Stimulated activated CD8-positive, alpha-beta memory T cell treated with anti-CD3 and anti-CD28 coated beads, Interleukin-7, amount 100 ng/mL, for 1 hour (primary cell): Measurements from ENCODE around the gene SUSD2.
"Not testable (repeated sequence)": the region's sequence is repeated elsewhere in the genome, so short reads cannot be mapped to it uniquely, and the experiment has no call there.

Source experiments
- DNase-seq, 2 donors: peaks; one replicate each; pipeline ENCODE4 v3.0.0-alpha.2; 2020; ENCODE audit warnings: low read depth in 2 of 2

The SUSD2 gene, protein sequence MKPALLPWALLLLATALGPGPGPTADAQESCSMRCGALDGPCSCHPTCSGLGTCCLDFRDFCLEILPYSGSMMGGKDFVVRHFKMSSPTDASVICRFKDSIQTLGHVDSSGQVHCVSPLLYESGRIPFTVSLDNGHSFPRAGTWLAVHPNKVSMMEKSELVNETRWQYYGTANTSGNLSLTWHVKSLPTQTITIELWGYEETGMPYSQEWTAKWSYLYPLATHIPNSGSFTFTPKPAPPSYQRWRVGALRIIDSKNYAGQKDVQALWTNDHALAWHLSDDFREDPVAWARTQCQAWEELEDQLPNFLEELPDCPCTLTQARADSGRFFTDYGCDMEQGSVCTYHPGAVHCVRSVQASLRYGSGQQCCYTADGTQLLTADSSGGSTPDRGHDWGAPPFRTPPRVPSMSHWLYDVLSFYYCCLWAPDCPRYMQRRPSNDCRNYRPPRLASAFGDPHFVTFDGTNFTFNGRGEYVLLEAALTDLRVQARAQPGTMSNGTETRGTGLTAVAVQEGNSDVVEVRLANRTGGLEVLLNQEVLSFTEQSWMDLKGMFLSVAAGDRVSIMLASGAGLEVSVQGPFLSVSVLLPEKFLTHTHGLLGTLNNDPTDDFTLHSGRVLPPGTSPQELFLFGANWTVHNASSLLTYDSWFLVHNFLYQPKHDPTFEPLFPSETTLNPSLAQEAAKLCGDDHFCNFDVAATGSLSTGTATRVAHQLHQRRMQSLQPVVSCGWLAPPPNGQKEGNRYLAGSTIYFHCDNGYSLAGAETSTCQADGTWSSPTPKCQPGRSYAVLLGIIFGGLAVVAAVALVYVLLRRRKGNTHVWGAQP

DNA sequence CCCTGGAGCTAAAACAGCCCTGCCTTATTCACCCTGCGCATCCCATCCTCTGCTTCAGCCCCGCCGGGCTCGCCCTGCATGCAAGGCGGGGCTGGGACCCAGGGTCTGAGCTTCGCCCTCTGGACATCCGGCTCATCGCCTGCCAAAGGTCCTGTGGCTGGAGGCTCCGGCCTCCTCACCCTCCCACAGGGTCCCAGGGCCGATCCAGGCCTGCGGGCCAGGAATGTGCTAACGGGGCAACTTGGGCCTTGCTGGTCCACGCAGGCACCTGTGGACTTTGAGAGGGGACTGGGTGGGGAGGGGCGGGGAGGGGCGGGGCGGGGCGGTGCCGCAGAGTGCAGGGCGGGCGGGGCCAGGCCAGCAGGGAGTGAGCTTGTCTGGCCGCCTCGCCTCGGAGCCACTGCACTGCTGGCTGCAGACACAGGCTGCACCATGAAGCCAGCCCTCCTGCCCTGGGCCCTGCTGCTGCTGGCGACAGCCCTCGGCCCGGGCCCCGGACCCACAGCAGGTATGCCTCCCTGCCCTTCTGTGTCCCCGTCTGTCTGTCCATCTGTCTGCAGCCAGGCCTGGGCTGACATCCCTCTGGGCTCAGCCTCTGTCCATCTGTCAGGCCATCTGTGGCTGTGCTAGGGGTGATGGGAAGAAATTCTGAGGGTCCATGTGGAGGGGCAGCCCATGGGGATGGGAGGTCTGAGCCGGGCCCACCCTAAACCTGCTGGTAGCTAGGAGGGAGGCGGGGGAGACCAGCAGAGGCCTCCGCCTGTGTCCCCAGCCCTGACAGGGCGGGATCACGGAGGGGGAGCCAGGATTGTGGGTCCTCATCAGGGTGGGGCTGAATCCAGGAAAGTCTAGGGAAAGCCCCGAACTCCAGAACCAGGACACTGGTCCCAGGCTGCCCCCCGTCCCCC lies at the start of gene SUSD2:
Gene SUSD2, plus strand, starts transcription at position 400 of the 908 bp plus-strand sequence. Its CDS starts 33 bp downstream, at position 433.
- DNase-seq: no peak

DNA sequence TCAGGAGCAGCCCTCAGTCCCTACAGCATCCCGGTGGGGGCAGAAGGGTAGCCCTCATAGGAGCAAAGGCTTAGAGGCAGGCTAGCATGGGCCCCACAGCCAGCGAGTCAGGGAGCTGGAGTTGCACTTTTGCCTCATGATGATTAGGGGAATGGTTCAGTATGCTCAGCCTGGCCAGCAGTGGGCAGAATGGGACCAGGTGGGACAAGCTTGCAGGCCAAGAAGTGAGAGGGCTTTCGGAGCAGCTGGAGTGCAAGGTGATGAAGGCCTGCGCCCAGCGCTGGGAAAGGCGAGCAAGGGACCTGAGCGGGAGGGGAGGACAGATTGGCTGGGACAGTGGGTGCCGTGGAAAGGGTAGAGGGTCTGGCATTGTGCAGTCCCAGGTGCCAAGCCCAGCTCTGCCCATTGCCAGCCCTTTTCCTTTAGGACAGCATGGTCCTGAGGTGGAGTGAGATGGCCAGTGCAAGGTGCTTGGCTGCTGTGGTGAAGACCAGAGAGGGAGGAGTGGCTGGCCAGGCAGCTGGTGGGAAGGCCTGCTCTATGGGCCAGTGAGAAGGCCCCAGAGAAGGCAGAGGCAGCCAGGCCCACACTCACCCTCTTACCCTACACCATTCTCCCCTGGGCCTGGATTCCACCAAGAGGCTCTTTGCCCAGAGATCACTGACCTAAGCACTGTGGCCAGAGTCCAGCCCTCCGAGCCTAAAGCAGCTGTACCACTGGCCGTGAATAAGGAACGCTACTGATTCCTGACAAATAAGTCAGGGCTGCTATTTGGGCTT lies 47.9 kb upstream of the SUSD2 start:
- DNase-seq: no peak

DNA sequence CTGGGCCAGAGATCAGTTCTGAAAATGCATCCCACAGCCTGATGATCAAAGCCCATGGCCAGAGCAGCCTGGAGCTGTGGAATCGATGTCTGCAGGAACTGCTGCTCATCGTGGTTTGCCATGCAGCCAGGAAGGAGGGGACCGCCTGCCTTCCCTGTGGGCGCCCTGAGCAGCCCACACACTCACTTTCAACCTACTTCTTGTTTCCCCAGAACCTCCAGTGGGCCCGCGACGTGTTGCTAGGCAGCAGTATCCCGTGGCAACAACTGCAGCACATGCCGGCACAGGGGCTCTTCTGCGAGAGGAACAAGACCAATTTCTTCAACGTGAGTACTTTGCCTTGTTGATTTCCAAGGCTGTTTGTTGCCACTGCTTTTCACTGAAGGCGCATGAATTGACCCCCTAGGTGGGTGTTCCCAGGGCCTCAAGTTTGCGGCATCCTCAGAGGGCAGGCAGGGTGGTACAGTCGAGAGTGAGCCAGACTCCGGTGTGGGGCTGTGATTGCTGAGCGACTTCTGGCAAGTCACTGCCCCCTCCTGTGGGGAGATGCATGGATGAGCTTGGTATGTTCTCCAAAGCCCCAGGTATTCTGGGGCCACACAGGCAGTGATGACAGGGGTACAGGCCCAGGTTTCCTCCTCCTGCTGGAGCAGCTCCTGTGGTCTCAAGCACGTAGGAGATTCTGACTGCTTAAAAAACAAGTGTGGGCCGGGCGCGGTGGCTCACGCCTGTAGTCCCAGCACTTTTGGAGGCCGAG lies 47.0 kb upstream of the SUSD2 start:
- peak; percentile 66 to 72 for DNase-seq

DNA sequence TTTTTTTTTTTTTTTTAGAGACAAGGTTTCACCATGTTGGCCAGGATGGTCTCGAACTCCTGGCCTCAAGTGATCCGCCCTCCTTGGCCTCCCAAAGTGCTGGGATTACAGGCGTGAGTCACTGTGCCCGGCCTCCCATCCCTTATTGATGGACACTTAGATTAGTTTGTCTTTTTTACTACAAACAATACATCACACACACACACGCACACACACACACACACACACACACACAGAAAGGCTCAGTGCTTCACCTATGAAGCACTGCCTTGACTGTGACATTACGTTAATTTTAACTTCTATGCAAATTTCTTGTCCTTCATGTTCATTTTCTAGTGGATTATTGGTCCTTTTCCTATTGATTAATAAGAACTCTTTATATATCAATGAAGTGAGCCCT lies 44.8 kb upstream of the SUSD2 start:
- DNase-seq: not testable (repeated sequence)

DNA sequence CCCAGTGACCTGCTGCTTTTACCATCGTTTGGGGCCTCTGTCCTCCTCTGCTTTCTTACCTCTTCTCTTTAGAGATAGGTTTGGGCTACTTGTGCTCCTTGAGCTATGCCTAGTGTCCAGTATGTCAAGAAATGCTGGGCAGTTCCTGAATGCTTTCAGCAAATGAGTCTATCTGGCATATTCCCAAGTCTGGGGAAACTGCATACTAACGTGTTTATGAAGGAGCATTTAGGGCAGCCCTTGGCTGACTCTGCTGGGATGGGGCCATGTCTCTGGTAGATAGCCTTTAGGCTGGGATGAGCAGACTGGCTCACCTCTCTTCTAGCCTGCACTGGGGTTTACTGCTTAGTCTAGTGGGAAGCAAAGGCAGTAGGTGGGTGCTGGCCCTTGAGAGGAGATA lies 43.7 kb upstream of the SUSD2 start:
- no peak for DNase-seq

DNA sequence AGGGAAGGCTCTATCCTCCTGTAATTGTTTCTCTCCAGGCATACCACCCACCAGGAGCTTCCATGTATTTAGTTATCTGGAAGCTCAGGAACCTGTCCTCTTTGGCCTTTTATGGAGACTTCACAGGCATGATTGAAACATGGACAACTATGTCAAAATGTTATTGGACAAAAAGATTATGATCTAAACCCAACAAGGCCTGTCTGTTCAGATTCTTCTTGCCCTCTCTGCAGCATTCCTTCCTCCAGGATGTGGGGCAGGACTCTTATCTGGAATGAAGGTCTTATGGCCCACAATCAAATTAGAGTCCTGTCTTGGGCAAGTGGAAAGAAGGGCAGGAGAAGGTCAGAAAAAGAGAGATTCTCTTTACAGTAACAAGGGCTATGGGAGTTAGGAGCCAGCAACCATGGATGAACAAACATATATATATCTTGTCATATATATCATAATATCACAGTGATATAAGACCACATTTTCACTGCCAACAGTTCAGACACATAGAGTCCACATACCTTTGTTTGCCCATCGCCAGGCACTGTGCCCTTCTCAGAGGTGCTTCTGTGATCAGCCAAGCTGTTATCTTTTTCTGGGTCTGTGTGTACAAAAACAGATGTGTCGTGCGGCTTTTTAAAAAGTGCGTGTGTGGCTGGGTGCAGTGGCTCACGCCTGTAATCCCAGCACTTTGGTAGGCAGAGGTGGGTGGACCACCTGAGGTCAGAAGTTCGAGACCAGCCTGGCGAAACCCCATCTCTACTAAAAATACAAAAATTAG lies 42.5 kb upstream of the SUSD2 start:
- no peak for DNase-seq

DNA sequence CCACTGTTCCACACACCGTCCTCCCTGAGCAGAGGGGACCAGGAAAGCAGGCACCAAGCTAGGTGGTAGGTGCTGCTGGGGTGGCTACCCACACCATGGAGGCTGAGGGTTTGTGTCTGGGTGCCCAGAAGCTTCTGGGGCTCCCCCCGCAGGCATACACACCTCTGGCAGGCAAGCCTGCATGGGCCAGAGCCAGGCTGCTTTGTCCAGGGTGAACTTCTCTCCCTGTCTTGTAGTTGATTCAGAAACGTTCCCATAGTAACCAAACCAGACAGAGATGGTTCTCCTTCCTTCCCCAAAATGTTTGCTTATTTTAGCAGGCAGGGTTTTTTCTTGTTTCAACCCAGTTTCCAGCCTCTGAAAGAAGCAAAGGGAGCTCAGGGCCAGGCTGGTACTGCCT lies 40.9 kb upstream of the SUSD2 start:
- no peak for DNase-seq

DNA sequence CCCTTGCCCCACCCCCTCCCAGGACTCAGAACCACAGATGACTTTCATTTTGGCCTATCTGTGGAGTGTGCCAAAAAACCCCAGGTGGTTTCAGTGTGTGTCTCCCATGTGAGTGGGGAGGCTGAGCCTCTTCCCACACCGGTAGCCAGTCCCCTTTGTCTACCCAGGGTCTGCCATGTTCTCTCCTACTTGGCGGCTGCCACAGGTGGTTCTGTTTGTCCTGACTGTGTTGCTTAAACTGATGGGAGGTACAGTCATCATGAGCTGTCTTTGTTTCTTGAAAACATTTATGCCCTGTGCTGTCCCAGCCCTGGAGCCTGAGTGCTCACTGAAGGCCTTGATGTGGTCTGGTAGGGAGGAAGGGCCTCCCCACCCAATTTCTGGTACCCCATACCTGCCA lies 39.7 kb upstream of the SUSD2 start:
- no peak for DNase-seq

DNA sequence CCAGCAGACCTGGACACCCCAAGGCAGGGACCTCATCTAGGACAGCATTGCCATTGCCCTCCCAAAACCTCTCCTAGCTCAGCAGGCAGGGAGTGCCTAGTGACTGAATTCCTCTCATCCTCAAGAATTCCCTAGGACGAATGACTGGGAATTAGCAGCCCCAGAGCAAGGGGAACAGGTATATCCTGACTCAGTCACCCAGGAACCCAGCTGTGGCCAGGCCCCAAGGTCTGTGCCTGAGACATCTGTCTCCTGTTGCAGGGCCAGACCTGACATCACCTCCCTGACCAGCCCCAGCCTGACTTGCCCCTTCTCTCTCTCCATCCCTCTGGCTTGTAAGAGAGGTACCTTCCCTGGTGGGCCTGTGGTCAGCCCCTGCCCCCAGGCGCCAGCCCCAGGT lies 39.0 kb upstream of the SUSD2 start:
- no peak for DNase-seq

DNA sequence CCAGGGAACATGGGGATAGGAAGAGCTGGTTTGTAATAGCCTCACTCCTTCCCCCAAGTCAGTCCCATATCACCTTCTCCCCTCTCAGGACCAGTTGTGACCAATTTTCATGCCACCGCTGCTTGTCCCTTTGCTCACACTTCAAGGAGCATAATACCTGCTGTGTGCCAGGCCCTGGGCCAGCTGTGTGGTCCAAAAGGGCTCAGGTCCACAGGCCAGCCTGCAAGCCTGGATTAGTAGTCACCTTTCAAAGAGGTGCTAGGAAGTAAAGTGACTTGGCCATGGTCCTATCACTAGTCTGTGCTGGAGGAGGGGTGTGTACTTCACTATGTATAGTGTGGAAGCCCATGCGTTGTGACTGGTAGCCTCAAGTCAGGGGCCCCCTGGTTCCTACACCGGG lies 38.5 kb upstream of the SUSD2 start:
- DNase-seq: no peak

DNA sequence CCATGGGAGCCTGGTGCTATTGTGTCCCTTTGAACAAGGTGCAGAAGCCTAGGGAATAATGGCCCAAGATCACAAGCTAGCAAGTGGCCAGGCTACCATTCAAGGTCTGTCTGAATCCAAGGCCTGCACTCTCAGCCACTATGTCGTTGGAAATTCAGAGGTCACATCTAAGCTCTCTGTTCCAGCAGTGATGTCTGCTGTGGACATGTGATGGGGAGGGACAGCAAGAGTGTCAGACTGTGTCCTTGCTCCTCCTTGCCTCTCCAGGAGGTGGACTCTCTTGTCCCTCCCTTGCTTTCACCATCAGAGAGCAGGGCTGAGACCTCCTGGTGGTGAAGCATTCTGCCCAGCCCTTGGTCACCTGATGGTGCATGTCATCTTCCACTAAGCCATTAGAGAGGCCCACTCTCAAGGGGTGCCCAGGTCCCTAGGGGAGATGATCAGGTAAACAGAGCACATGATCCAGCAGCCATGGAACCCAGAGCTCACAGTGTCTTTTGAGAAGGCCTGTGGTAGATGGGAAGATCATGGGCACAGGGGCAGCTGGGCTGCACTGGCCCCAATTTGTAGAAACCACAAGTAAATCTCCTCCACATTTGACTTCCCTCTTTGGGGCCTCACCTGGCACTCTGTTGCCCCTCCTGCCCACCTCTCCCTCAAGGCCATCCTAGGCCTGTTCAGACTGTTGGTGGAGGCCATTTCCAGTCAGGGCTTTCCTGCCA lies 37.1 kb upstream of the SUSD2 start:
- no peak for DNase-seq

DNA sequence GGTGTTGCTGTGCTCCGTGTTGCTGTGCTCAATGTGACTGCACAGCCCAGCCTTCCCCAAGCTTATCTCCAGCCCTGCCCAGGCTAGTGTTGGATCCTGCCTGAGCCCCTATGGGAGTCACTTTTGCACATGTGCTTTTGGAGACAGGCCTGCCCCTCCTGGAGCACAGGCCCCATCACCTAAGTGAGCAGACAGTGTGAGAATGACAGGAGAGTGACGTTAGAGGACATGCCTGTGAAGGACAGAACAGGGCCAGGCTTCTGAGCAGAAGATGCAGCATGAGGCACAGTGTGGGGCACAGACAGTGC lies 36.6 kb upstream of the SUSD2 start:
- no peak for DNase-seq

DNA sequence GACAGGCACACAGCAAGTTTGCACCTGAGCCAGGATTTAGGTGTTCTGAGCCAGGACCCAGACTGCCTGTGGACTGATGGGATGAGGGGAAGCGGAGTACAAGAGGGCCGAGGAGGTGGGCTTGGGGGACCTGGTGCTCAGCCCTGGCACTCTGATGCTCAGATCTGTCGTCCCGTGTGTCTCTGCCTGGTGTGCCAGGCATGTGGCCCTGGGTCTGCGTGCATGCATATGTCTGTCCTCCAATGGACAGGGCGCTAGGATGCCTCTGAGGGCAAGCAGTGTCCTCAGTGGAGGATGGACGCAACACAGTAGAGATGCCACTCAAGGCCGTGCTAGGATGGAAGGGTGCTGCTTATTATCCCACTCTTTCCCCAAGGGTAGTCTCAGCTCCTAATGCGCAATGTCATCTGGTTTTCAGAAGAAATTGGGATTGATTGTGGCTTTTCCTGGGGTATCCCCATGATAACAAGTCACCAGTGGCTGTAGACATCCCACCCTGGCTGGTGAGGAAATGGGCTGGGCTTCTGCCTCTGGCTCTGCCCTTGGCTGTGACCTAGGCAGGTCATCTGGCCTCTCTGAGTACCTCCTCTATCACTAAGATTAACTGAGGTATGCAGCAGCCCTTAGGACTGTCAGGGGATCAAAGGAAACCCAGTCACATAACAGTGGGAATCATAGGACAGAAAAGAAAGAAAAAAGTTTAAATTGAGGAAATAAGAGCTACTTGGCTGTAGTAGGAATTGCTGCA lies 35.7 kb upstream of the SUSD2 start:
- DNase-seq: no peak

DNA sequence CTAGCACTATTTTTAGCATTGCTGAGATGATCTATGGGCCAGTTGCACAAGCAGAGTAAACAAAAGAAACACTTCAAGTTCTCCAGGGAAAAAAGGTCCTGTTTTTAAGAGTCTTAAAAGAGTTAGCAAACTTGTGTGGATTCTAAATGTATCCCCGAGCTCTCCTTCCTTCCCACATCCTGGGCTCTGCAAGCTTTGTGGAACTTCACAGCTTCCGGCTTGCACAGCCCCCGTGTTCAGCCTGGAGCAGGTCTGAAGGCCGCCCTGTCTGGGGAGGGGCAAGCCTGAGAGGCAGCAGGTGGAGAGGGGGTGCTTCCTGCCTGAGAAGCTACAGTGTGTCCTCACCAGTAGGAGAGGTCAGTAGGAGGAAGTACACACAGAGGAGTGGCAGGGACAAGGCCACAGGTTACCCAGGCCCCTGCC lies 35.1 kb upstream of the SUSD2 start:
- DNase-seq: no peak

DNA sequence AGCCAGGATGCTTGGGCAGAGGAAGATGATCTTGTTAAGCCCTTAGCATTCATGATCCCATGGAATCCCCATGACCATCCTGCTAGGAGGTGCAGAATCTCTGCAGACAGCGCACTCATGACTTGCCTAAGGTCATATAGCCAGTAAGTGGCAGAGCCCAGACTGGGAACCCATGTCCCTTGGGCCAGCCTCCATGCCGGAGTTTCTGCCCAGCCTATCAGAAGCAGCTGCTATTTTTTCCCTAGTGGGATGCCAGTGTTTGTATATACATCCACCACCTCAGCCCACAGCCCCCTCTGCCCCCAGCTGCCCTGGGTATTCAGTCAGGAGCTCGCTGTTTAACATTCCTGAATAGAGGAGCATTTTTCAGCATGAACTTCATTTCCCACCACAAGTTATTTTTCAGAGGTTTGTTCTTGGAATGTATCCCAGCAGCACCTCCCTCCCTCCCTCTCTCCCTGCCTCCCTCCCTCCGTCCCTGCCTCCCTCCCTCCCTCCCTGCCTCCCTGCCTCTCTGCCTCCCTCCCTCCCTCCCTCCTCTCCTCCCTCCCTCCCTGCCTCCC lies 34.4 kb upstream of the SUSD2 start:
- DNase-seq: no peak

DNA sequence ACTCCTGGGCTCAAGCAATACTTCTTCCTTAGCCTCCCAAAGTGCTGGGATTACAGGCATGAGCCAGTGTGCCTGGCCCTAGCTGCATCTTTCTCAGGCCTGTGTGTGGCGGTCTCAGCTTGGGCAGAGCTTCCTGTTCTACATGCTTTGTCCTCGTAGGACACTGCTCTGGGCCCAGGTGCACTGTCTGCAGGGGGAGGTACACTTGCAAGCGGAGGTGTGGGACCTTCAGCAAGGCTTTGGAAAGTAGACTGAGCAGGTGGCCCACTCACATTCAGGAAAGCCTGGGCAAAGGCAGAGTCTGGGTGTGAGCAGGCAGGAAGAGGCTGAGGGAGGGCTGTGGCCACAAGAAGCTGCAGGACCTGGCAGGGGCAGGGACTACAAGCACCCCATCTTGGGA lies 33.6 kb upstream of the SUSD2 start:
- DNase-seq: no peak

DNA sequence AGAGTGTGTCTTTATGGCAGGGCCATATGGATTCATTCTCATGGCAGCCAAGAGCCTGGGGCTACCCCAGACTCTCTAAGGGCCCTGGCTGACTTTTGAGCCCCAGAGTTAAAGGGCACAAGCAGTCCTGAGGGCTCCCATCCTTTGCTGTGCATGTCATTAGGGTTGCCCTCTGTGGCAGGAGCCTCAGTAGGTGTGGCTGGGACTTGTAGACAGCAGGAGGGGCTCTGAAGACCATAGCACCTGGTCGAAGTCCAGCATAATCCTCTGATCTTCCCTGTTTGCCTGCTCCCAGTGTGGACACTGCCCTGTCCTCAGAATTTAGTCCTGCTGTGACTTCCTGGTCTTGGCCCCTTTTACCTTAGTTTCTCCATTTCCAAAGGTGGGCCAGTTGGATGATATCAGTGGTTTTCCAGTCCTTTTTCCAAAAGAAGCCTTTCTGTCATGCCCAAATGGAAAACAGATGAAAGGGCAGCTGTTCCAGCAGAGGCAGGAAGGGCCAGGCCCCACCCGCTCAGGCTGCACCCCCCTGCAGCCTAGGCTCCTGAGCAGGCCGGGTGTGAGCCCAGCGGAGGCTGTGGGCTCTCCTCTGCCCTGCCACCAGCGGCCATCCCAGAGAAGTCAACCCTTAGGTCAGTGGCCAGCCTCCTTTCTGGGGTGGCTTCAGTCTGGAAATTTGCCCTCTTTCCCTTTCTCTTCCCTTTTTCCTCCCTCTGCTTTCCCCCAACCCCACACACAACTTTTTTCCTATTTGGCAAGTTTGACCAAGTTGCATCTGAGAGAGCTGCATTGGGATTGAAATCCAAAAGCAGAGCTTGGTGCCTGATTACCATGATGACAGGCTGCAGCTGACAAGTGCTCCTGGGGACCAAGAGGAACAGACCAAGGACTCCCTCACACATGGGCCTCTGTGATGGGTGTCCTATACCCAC lies 32.8 kb upstream of the SUSD2 start:
- DNase-seq: no peak
